NCI-H524 (cell line): ENCODE results near the gene ARHGAP33.

Experiments
- DNase-seq, 2 experiments: peaks; one replicate each; lab custom pipeline; 2025; lab: John Stamatoyannopoulos, UW

The ARHGAP33 gene

GRCh38 chr19:35777086-35777841 lies 1.9 kb downstream of the ARHGAP33 start:
- DNase-seq: no peak

GRCh38 chr19:35777961-35778360 lies 2.6 kb downstream of the ARHGAP33 start:
- DNase-seq: no peak

GRCh38 chr19:35779033-35779432 lies 3.7 kb downstream of the ARHGAP33 start:
- no peak for DNase-seq

GRCh38 chr19:35780058-35780457 lies 4.7 kb downstream of the ARHGAP33 start:
- DNase-seq: no peak

- DNase-seq: no peak
Measured at GRCh38 chr19:35780717-35781116, 5.4 kb downstream of the ARHGAP33 start.

GRCh38 chr19:35781650-35782049 lies 6.3 kb downstream of the ARHGAP33 start:
- DNase-seq: no peak

GRCh38 chr19:35782589-35782988 lies 7.2 kb downstream of the ARHGAP33 start:
- DNase-seq: no peak

- no peak for DNase-seq
Measured at GRCh38 chr19:35783469-35784434, 8.4 kb downstream of the ARHGAP33 start.

GRCh38 chr19:35784503-35785338 lies 9.4 kb downstream of the ARHGAP33 start:
- DNase-seq: no peak

GRCh38 chr19:35785339-35785627 lies 9.9 kb downstream of the ARHGAP33 start:
- no peak for DNase-seq

- peak in 1 of 2 experiments; percentile 29 for DNase-seq
Measured at GRCh38 chr19:35786299-35787160, 11.2 kb downstream of the ARHGAP33 start.

- DNase-seq: no peak
Measured at GRCh38 chr19:35787227-35787799, 11.9 kb downstream of the ARHGAP33 start.

GRCh38 chr19:35788205-35788960 lies 13.0 kb downstream of the ARHGAP33 start:
- DNase-seq: no peak

- no peak for DNase-seq
Measured at GRCh38 chr19:35789195-35789977, 14.0 kb downstream of the ARHGAP33 start.

GRCh38 chr19:35789978-35790944 lies 14.9 kb downstream of the ARHGAP33 start:
- DNase-seq: no peak

- peak in 1 of 2 experiments; percentile 27 for DNase-seq
Measured at GRCh38 chr19:35790981-35791813, 15.8 kb downstream of the ARHGAP33 start.

- DNase-seq: no peak
Measured at GRCh38 chr19:35791814-35792279, 16.5 kb downstream of the ARHGAP33 start.
